Activated T-helper 9 cell treated with anti-CD3 and anti-CD28 coated beads, Interleukin-2, amount 50 U/mL, for 16 hours (primary cell): ENCODE results near the gene MAFG.

ENCODE experiments used
- DNase-seq: peaks from one replicate; pipeline ENCODE4 v3.0.0-alpha.2; 2020; ENCODE audit warnings: low read depth

The MAFG gene

GRCh38 chr17:81939881-81940385 is 12.4 kb upstream of the MAFG start:
- no peak for DNase-seq

GRCh38 chr17:81939218-81939617 is 11.7 kb upstream of the MAFG start:
- DNase-seq, result no peak

- no peak for DNase-seq
Observed at GRCh38 chr17:81935709-81936084, 8.2 kb upstream of the MAFG start.

- DNase-seq, result no peak
Observed at GRCh38 chr17:81934850-81935708, 7.5 kb upstream of the MAFG start.

- no peak for DNase-seq
Observed at GRCh38 chr17:81934098-81934757, 6.7 kb upstream of the MAFG start.

- DNase-seq, result no peak
Observed at GRCh38 chr17:81933178-81933699, 5.7 kb upstream of the MAFG start.

GRCh38 chr17:81932333-81932983 is 4.9 kb upstream of the MAFG start:
- DNase-seq, result no peak

GRCh38 chr17:81931557-81932332 is 4.2 kb upstream of the MAFG start:
- no peak for DNase-seq

- DNase-seq, result no peak
Observed at GRCh38 chr17:81931189-81931556, 3.6 kb upstream of the MAFG start.

- DNase-seq, result no peak
Observed at GRCh38 chr17:81930142-81931125, 2.9 kb upstream of the MAFG start.

GRCh38 chr17:81929253-81930141 is 2.0 kb upstream of the MAFG start:
- no peak for DNase-seq

- no peak for DNase-seq
Observed at GRCh38 chr17:81928544-81929252, 1.2 kb upstream of the MAFG start.

- DNase-seq, result peak; percentile 19
Observed at GRCh38 chr17:81927152-81927652, 333 bp downstream of the MAFG start.

GRCh38 chr17:81926451-81927151 is 934 bp downstream of the MAFG start:
- peak; percentile 61 for DNase-seq

- no peak for DNase-seq
Observed at GRCh38 chr17:81925860-81926450, 1.6 kb downstream of the MAFG start.

GRCh38 chr17:81924557-81925532 is 2.7 kb downstream of the MAFG start:
- no peak for DNase-seq
